GM23338 (cell line): Measurements from ENCODE around the gene RTCA.

Experiments
- CREB1 ChIP-seq: fragments of 250-450 bp; sonication (Bioruptor Pico); IDR thresholded peaks from 2 replicates; pipeline ENCODE4 v1.5.0; 2020; ENCODE audit warnings: low read depth, mild to moderate bottlenecking, moderate library complexity
- CTCF ChIP-seq, 2 experiments: fragments of 200-600 bp in 1 of 2; sonication (generic) in 1 of 2; conservative IDR thresholded peaks; 2 replicates each; pipeline versions ENCODE4 v1.5.1 to v1.6.1; 2016 to 2017; ENCODE audit warnings: antibody characterized with exemption in 2 of 2, low read depth in 2 of 2, mild to moderate bottlenecking in 2 of 2, moderate library complexity in 1 of 2
- EZH2 ChIP-seq: fragments of 200-600 bp; sonication (generic); IDR thresholded peaks from one replicate; pipeline ENCODE4 v1.8.0; 2017; ENCODE audit warnings: antibody characterized with exemption, mild to moderate bottlenecking, low read depth; ENCODE audit not compliant: unreplicated experiment
- EZH2phosphoT487 ChIP-seq: fragments of 200-600 bp; sonication (generic); IDR thresholded peaks from one replicate; pipeline ENCODE4 v1.8.1; 2018; ENCODE audit warnings: antibody characterized with exemption; ENCODE audit not compliant: unreplicated experiment
- POLR2AphosphoS5 ChIP-seq: IDR thresholded peaks from 2 replicates; pipeline ENCODE4 v1.6.1; 2016; ENCODE audit warnings: antibody characterized with exemption, low read depth
- REST ChIP-seq: IDR thresholded peaks from one replicate; pipeline ENCODE4 v1.6.1; 2018; ENCODE audit warnings: antibody characterized with exemption; ENCODE audit not compliant: unreplicated experiment
- ZNF114 ChIP-seq: fragments of 250-450 bp; sonication (Bioruptor Pico); IDR thresholded peaks from 2 replicates; pipeline ENCODE4 v1.5.0; 2020; ENCODE audit warnings: mild to moderate bottlenecking, moderate library complexity

GRCh38 chr1:100290291-100290690, 24.3 kb downstream of the RTCA start:
- no peak for TF ChIP-seq CTCF (conservative IDR thresholded peaks at IDR 0.05; ENCODE audit: low read depth in 2 of 2)
- TF ChIP-seq EZH2phosphoT487 = no peak
- TF ChIP-seq CREB1 (CRISPR knock-in tag) = no peak
- no peak for TF ChIP-seq EZH2
- TF ChIP-seq POLR2AphosphoS5 = no peak
- TF ChIP-seq REST = no peak
- TF ChIP-seq ZNF114 (CRISPR knock-in tag) = no peak
